ENCODE measurements around the gene KCNMA1.
"Not testable (repeated sequence)": the region's sequence is repeated elsewhere in the genome, so short reads cannot be mapped to it uniquely, and the experiment has no call there.

The KCNMA1 gene

GRCh38 chr10:77527839-77528238, 109.8 kb downstream of the KCNMA1 start:
- no peak for DNase-seq

- no peak for DNase-seq
Observed at GRCh38 chr10:77526868-77527617, 110.6 kb downstream of the KCNMA1 start.

- DNase-seq: no peak
Observed at GRCh38 chr10:77524281-77524711, 113.3 kb downstream of the KCNMA1 start.

GRCh38 chr10:77522268-77522809, 115.3 kb downstream of the KCNMA1 start:
- DNase-seq: no peak

DNA sequence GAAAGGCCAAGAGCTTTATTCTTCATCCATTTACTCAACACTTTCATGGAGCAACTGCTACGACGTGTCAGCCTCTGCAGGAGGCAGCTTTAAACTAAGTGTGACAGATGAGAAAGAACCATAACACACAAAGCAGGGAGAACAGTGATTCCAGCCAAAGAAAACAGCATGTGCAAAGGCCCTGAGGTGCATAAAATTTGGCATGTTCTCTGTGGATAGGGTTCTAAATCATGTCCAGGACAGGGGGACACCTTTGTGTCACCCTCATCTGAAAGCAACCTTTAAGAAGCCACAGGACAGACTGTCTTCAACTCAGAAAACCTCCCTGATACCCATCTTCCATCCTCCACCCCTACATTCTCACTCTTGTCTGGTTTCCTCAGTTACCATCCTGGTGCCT, 116.6 kb downstream of the KCNMA1 start:
- no peak for DNase-seq

DNA sequence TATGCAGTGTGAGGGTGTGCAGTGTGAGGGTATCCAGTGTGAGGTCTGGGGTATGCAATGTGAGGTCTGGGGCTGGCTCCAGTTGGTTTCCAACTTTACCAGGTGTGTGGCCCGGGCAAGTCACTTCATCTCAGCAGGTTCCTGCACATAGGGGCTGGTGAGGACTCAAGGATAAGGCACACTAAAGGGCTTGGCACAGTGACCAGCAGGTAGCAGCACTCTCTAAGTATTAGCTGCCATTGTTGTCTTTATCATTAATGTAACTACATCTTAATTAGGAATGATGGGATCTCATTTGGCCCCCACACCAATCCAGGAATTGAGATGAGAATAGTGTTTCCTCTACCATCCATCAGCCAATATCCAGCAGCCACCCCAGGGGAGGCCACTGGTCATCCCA, 117.3 kb downstream of the KCNMA1 start:
- no peak for DNase-seq

DNA sequence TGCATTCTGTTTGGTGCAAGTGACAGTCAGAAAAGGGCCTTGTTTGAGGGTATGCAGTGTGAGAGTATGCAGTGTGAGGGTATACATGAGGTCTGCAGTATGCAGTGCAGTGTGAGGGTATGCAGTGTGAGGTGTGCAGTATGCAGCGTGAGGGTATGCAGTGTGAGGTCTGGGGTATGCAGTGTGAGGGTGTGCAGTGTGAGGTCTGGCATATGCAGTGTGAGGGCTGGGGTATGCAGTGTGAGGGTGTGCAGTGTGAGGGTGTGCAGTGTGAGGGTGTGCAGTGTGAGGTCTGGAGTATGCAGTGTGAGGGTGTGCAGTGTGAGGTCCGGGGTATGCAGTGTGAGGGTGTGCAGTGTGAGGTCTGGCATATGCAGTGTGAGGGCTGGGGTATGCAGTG, 117.8 kb downstream of the KCNMA1 start:
- not testable (repeated sequence) for DNase-seq

DNA sequence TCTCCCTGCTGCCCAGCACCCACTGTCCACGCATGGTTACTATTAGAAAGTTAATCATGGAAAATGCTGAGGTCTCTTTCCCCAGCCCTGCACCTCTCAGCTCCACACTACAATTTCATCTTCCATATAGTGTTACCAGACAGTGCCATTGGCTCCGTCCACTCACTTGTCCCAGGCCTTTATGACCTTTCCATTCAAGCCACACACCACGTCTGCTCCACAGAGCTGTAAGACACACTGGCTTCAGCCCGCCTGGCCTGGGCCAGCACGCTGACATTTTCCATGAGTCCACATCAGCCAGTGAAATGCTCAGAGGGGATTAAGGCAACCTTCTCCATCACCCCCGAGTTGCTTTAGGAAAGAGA, 118.7 kb downstream of the KCNMA1 start:
- DNase-seq: no peak

DNA sequence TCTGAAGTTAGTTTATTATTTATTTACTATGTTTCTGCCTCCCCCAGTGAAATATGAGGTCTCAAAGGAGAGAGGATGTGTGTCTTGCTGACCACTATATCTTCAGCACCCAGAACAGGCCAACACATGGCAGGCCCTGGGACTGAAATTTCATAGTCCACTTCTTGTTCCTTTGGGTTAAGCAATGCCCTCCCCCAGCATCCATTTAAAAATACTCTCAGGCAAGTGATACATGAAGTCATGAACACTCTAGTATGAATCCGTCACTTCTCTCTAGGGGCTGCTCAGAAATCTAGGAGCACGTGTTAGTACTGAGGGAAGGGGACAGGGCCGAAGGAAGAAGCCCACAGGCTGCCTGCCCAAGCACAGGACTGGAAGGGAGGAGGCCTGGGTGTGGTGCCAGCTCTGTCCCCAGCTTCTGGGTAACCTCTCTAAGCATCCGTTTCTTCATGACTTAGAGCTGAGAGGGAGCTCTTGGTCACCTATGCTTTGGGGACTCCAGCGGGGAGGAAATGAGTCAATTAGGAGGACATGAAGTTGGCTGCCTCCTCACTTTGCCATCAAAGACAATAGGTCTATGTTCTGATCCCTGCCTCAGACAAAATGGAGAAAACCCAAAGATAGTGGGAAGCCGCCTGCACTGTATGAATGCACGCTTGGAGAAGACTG, 119.2 kb downstream of the KCNMA1 start:
- DNase-seq: no peak

DNA sequence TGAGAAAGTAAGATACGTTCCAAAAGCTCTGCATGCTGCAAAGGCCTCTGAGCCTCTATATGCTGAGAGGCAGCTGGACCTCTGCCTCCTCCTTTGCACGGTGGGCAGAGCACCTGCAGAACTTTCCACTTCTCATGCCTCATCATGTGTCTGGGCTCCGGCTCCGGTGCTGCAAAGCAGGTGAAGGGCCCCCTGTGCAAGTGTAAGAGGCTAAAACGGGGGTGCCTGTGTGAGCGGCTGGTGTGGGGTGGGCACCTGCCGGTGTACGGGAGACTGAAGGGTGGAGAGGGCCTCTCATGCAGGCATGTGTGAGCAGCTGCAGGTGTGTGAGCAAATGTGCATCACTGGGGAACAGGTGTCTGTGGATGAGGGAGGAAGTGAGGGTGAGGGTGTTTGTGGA, 121.0 kb downstream of the KCNMA1 start:
- DNase-seq: no peak

GRCh38 chr10:77514870-77515269, 122.7 kb downstream of the KCNMA1 start:
- no peak for DNase-seq

- DNase-seq: no peak
Observed at GRCh38 chr10:77513781-77514331, 123.8 kb downstream of the KCNMA1 start.

DNA sequence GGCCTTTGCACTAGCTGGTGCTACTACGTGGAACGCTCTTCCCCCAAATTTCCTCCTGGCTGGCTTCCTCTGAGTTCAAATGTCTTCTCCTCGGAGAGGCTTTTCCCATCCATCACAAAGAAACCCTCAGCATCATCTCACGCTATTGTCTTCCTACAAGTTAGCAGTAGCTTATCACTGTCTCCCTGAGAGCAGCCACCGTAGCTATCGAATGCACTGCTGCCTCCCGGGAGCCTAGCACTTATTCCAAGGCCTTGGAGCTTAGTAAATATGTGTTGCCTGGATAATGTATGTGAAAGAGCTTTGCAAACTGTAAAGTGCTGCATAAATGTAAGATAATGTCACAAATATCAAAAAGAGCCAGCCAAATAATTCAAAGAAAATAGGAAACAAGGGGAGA, 124.4 kb downstream of the KCNMA1 start:
- no peak for DNase-seq

DNA sequence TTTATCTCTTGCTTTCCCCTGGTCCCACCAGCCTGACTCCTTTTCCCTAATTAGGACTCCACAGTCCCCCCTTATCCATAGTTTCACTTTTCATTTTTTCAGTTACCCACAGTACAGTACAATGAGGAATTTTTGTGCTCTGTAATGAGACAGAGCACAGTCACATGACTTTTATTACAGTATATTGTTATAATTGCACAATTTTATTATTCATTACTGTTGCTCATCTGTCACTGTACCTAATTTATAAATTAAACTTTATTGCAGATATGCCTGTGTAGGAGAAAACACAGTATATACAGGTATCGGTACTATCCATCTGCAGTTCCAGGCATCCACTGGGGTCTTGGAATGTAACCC, 125.4 kb downstream of the KCNMA1 start:
- no peak for DNase-seq

DNA sequence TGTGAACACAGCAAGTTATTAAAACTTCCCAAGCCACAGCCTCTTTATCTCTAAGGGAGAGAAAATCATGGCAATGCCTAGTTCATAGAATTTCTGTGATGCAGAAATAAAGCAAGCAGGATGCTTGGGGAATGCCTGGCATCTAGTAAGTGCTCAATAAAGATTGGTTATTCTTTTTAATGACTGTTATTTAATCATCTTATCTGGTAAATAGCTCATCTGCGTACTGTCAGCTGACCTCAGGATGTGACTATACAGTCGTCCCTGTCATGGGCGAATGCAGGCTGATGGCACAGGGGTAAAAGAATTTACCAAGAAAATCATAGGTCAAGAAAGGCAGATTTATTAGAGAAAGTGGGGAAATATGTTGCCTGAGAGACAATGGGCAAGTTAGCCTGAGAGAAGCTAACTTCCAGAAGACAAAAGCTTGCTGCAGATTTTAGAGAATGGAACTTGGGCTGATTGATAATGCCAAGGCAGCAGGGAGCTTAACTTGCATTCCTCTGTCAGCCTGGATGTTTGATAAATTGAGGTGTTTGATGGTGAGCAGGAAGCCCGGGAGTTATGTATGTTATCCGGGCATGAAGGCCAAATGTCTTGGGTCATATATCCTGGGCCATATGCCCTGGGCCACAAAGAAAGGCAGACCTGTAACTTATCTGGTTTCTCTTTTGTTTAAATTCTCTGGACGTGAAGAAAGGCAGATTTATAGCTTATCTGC, 126.0 kb downstream of the KCNMA1 start:
- DNase-seq: no peak

GRCh38 chr10:77510695-77511094, 126.9 kb downstream of the KCNMA1 start:
- no peak for DNase-seq

DNA sequence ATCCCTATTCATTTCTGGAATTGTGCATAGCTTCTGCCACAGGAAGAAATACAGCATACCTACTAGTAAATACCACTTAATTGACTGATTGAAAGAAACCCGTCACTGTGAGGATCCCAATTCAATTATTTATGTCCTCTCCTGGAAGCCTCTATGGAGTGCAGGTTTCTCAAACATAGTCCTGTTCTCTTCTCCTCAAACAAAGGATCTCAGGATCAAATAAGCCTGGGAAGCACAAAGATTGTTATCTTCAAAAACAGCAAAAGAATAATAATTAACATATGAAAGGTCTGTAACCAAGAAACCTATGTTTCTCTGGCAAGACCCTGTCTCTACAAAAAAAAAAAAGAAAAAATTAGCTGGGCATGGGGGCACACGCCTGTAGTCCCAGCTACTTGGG, 127.3 kb downstream of the KCNMA1 start:
- DNase-seq: no peak

DNA sequence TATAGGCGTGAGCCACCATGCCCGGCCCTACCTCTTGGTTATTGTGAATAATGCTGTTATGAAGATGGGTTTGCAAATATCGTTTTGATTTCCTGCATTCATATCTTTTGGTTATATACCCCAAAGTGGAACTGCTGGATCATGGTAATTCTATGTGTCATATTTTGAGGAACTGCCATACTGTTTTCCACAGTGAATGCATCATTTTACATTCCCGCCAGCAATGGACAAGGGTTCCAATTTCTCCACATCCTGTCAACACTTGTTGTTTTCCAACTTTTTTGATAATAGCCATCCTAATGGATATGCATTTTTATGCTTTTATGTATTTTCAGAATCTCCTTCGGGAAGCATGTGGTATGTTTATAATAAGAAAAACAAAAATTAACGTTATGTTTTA, 128.2 kb downstream of the KCNMA1 start:
- no peak for DNase-seq

- DNase-seq: no peak
Observed at GRCh38 chr10:77507291-77507880, 130.2 kb downstream of the KCNMA1 start.

DNA sequence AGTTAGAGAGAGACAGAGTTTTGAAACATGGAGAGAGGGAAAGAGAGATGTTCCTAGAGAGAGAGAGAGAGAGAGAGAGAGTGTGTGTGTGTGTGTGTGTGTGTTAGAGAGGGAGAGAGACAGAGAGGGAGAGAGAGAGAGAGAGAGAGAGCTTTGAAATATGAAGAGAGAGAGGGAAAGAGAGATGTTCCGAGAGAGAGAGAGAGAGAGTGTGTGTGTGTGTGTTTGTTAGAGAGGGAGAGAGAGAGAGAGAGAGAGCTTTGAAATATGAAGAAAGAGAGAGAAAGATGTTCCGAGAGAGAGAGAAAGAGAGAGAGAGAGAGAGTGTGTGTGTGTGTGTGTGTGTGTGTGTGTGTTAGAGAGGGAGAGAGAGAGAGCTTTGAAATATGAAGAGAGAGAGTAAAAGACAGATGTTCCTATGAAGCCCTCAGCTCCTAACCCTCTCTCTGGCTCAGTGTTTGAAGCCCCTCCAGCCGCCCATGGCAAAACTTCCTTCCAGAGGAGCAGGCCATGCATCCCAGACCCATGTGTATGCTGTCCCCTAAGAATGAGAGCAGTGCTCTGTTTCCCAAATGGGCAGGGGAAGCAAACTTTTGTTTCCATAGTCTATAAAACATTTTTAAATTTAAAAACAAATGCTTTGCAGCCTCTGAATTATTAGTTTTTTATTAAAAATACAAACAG, 130.9 kb downstream of the KCNMA1 start:
- DNase-seq: no peak

DNA sequence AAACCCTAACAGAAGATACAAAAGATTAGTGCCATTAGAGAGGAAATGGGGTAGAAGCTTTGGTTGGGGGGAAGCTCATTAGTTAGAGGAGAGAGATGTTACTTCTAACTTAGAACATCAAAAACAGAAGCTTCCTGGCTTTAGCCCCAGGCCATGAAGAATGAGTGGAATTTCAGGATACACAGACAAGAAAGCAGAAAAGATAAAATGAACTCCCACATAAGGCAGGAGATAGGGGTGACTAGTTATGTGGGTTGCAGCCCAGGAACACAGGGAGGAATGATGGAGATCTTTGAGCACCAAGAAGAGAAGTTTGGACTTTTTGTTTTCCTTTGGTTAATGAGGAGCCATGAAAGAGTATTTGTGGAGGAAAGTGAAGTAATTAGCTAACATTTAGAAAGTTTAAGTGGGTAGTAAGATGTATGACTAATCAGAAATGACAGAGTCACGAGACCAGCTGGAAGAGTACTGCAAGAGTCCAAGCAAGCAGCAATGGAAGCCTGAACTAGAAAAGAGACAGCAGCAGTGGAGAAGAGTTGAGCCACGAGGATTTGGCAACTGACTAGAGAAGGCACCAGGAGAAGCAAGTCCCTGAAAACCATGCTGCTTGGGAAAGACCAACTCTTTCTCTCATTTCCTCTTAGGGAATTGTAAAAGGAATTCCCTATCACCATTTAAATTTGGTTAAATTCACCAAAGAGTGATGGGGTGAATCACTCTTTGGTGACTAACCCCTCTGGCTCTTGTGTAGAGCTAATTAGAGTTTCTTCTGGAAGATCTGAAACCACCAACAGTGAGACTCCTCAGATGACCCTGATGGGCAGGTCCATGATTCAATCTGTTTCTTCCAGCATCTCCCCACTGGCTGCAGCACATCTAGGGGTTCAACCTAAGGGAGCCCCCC, 131.9 kb downstream of the KCNMA1 start:
- DNase-seq: no peak

GRCh38 chr10:77504873-77505257, 132.7 kb downstream of the KCNMA1 start:
- no peak for DNase-seq

Measured in COR-L47 (cell line).